ENCODE data around the gene ROPN1. TPM values are rescaled to one million over a fixed set of nuclear protein-coding genes. Genes with fewer than 3 reads are reported as not detected.

The ROPN1 gene
- total RNA-seq, 1 donor from 2014 or later: not detected

DNA sequence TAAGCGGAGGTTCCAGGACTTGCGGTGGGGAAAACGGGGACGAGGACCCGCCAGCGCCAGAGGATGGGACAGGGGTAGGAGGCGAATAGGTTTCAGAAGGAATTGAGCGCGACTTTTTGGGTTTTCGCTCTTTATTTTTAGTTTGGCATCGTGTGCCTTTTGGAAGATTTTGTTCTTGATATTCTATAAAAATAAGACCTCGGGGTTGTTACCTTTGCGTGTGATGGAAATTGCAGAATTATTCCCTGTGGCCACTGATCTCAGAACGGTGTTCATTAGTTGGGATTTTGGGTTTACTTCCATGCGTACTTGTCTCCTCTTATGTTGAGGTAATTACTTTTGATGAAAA is 30.4 kb downstream of the ROPN1 start:
- peak overlapping the region; percentile 83 for H3K4me3 ChIP-seq (ENCODE audit: low read depth, low read length)
- no peaks in the 10 kb centered on the region for H3K27me3 ChIP-seq (ENCODE audit: control insufficient read depth, insufficient read depth, low read length)
- DNase-seq (ENCODE audit: low read depth): no peak
- FAIRE-seq: no peak
- TF ChIP-seq, protein P1, sequence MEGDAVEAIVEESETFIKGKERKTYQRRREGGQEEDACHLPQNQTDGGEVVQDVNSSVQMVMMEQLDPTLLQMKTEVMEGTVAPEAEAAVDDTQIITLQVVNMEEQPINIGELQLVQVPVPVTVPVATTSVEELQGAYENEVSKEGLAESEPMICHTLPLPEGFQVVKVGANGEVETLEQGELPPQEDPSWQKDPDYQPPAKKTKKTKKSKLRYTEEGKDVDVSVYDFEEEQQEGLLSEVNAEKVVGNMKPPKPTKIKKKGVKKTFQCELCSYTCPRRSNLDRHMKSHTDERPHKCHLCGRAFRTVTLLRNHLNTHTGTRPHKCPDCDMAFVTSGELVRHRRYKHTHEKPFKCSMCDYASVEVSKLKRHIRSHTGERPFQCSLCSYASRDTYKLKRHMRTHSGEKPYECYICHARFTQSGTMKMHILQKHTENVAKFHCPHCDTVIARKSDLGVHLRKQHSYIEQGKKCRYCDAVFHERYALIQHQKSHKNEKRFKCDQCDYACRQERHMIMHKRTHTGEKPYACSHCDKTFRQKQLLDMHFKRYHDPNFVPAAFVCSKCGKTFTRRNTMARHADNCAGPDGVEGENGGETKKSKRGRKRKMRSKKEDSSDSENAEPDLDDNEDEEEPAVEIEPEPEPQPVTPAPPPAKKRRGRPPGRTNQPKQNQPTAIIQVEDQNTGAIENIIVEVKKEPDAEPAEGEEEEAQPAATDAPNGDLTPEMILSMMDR (IDR thresholded peaks at IDR 0.05; ENCODE audit: insufficient read depth, low read length, severe bottlenecking): no peak
- H3K36me3 ChIP-seq (ENCODE audit: control insufficient read depth, insufficient read depth, low read length): no peaks in the 10 kb centered on the region

DNA sequence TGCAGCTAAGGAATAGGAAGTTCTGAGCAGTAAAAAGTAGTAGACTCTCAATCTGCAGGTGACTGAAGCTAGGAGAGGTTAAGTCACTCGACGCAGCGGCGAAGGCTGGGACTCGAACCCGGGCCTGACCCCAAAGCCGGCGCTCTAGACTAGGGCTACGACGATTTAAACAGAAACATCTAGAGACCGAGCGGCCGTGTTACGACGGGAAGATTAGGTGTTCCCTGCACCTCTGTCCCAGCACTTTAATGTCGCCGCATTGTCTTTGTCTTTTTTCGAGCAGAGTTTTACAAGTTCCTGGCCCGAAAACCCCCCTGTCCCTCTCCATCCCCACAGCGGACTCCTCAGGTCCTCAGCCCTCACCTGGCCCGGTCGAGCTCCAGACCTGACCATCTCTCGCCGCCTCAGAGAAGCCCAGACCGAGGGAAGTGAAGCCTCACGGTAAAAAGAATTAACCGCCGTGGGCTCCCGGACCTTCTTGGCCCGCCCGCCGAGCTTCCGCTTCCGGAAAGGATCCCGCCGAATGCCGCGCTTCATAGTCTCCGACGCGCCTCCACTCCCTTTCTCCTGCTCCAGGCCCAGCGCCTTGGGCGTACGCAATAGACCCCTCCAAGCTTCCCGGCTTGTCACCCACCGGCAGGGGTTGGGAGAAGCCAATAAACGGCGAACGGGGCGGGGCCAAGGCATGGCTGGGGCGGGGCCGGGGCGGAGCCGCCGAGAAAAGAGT is 31.0 kb downstream of the ROPN1 start, which contains the start of gene CCDC14:
Gene CCDC14 (minus strand): TSS at position 449 of the 727 bp plus-strand sequence. CDS start 56 bp downstream, at position 393.
- FAIRE-seq (no peak), DNase-seq (ENCODE audit: low read depth) (peak; percentile 88)
- TF ChIP-seq, protein P1 (IDR thresholded peaks at IDR 0.05; ENCODE audit: insufficient read depth, low read length, severe bottlenecking): no peak
- H3K4me3 ChIP-seq (ENCODE audit: low read depth, low read length): peak within 1 kb of the TSS; percentile 83
- no peaks in the 10 kb centered on the region for H3K27me3 ChIP-seq (ENCODE audit: control insufficient read depth, insufficient read depth, low read length)
- H3K36me3 ChIP-seq (ENCODE audit: control insufficient read depth, insufficient read depth, low read length): no peaks in the 10 kb centered on the region

DNA sequence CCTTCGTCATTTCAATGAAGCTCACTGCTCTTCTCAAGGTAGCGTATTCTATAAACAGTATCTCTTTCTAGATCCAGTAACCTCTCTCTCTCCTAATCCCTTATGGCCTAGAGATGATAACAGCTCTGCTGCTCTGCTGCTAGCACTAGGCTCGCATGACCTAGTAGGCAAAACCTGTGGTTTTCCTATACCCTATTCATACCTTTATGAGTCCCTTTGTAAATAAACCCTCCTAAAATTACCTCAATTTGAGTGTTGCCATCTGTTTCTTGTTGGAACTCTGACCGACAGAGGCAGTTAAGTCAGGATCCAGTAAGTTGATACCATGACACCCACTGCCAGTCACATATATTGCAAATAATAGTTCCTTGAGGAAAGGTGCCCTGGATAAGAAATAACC is 38.2 kb downstream of the ROPN1 start:
- Histone ChIP-seq H3K36me3 (ENCODE audit: control insufficient read depth, insufficient read depth, low read length) (no peaks in the 10 kb centered on the region), H3K27me3 (ENCODE audit: control insufficient read depth, insufficient read depth, low read length) (no peaks in the 10 kb centered on the region), H3K4me3 (ENCODE audit: low read depth, low read length) (no peak overlapping the region)
- TF ChIP-seq, protein P1 (IDR thresholded peaks at IDR 0.05; ENCODE audit: insufficient read depth, low read length, severe bottlenecking): no peak
- FAIRE-seq (no peak), DNase-seq (ENCODE audit: low read depth) (no peak)

DNA sequence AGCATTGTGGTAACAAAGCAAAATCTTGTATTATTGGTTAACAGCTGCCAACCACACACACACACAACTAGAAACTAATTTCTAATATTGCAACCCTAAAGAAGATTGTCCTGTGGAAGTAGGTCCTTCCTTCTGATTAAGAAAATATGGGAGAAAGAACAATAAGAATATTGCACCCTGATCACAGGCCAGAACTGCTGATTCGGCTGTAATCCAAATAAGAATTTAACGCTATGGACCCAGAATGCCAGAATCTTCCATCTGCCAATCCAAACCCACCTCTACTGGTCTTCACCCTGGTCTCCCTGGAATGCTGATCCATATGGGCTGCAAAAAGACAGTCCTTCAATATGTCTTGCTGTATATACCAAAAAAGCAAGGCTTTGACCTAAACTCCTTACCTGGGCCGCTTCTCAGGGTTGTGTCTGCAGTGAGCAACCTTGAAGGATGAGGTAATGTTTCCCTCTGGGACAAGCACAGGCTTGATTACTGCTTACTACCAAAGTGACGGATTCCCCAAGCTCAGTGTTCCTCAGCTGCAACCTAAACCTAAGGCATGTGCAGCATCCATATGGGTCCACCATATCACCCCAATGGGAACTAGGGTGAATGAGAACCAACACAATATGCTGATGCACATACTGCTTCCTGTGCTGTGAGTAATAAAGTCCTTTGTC is 38.9 kb downstream of the ROPN1 start:
- no peaks in the 10 kb centered on the region for H3K36me3 ChIP-seq (ENCODE audit: control insufficient read depth, insufficient read depth, low read length)
- FAIRE-seq: no peak
- H3K27me3 ChIP-seq (ENCODE audit: control insufficient read depth, insufficient read depth, low read length): no peaks in the 10 kb centered on the region
- H3K4me3 ChIP-seq (ENCODE audit: low read depth, low read length): no peak overlapping the region
- DNase-seq (ENCODE audit: low read depth): peak; percentile 89
- TF ChIP-seq, protein P1 (IDR thresholded peaks at IDR 0.05; ENCODE audit: insufficient read depth, low read length, severe bottlenecking): no peak

DNA sequence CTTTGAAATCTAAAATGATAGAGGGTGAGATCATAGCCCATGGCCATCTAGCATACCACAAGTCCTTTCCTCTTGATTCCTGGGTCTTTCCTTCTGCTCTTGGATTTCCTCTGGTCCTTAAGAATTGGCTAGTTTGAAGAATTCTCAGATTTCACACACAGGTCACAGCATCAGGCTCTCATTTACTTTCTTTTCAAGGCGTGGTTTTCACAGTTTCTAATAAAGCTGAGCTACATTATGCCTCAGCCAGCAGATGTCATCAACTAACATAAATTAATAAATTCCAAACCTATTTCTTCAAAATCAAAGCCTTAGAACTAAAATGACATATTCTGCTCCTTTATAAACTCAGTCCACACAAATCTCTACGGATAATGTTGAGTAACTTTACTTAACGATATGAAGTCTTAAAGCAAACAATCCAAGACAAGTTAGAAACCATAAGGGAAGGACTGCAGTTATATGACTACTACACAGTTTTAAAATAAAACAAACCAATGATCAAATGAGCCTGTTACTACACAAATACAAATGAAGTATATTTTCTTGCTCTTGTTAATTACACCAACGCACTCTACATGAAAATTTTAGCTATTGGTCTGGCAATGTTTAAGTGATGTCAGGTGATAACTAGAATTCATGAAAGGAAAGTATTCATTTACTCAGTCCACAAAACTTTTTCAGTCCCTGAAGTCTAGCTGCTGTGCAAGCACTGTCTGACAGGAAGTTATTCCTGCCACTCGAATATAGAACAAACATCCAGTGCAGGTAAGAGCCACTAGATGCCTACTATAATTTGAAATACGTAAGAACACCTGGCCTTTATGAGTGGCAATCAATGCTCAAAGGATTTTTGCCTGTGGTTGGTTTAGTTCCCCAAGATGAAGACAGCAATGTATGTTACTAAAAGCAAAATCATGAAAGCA is 40.1 kb downstream of the ROPN1 start:
- no peak for FAIRE-seq
- Histone ChIP-seq H3K36me3 (ENCODE audit: control insufficient read depth, insufficient read depth, low read length) (peaks cover 3% of the 10 kb centered on the region), H3K4me3 (ENCODE audit: low read depth, low read length) (no peak overlapping the region), H3K27me3 (ENCODE audit: control insufficient read depth, insufficient read depth, low read length) (no peaks in the 10 kb centered on the region)
- no peak for DNase-seq (ENCODE audit: low read depth)
- TF ChIP-seq, protein P1 (IDR thresholded peaks at IDR 0.05; ENCODE audit: insufficient read depth, low read length, severe bottlenecking): no peak

All from bronchial epithelial cell (primary cell).